ENCODE measurements around the gene CRHR1.
"Not testable (repeated sequence)": the region's sequence is repeated elsewhere in the genome, so short reads cannot be mapped to it uniquely, and the experiment has no call there.

The CRHR1 gene

DNA sequence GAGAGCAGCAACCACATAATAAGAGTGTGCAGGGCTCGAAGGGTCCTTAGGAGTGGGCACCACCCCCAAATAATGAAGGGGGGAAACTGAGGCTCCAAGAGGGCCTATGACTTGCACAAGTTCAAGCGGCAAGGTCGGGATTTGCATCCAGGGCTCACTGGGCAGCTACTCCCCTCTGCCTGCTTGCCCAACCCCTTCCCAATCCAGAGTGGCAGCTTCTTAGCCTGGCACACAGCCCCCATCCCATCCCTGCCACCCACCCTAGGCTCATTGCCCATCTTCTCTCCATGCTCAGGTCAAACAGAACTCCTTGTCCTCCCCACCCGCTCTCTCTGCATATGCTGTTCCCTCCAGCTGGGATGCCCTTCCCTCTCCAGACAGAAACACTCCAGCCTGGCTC, 63.0 kb downstream of the CRHR1 start:
- no peak for DNase-seq

DNA sequence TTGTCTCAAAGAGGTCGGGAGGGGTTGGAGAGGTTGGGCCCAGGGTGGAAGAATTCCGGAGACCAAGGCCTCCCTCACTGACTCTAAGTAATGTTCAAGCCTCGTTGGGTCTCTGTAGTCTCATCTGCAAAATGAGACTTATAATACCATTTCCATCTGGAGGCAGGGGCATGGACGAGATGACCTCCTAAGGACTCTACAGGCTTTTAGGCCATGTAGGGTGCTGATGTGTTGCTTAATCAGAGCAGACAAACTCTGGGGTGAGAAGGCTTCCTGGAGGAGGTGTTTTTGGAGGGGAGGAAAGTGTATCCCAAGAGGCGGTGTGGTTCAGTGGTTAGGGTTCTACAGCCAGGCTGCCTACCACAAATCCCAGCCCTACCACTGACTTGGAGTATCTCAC, 63.6 kb downstream of the CRHR1 start:
- DNase-seq: no peak

DNA sequence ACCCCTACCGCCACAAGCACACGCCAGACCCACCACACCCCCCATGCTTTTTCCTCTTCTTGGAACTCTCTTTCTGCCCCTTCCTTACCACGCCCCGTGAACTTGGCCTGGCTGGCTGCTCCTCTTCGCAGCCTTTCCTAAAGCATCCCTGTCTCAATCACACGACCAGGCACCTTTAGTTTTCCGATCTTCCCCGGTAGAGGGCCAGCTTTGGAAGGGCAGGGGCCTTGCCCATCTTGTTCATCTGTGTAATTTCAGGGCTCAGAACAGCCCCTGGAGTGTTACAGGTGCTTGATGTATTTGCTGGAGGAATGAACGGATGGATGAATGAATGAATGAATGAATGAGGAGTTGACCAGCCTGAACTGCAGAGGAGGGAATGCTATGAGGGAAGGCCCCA, 64.3 kb downstream of the CRHR1 start:
- no peak for DNase-seq

DNA sequence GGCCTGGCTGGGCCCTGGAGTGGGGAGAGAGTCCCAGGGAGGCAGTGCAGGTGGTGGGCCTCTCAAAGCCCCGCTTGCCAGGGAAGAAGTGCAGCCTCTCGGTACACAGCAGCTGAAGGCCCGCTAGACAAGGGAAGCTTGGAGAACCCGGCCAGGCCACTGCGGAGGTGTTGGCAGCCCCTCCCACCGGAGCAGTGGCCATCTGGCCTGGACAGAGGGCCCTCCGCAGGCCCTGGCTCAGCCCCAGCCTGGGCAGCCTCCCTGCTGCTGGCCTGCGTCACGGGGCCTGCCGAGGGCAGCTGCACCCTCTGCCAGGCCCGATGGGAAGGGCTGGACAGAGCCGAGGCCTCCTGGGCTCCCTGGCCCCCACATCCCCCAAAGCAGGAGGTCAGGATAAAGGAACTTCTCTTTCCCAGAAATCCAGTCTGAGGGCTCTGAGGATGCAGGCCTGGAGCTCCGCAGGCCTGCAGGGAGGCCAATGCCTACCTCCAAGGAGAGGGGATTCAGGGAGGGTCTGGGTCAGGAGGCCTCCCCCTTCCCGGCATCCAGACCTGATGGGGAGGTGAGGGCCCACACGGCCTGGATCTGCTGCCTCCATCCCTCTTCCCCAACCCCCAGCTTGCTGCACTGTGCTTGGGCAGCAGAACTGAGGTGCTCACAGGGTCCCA, 64.9 kb downstream of the CRHR1 start:
- no peak for DNase-seq

DNA sequence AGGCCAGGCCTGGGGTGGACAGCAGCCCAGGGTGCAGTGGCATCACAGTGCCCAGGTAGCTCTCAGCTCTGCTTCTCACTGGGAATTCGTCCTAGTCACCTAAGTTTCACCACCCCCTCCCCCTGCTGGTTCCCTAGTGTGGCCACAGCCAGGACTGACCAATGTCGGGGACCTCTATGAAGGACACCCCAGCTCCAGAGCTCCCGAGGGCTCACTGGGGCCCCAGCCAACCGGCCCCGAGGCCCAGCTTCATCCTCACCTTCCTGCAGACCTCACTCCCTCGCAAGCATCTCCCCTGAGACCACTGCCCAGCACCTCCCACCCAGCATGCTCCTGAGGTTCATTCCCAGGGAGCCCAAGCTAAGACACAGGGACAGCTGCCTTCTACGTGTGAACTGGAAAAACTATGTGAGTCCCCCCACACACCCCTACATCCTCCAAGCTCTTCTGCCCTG, 65.4 kb downstream of the CRHR1 start:
- DNase-seq: no peak

DNA sequence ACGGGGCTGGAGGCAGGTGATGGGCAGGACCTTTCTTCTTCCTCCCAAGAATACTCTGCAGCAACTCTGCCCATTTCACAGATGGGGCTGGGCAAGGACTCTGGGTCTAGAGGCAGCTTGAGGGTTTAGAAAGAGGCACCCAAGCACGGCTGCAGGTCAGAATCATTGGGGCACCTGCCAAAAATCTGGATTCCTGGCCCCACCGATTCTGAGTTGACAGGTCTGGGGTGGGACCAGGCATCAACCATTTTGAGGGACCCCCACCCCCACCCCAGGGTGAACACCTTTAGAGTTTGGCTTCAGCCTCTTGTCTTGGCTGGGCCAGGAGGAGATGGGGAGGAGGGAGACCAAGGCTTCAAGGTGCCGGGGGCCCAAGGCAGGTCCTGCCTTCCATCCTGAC, 65.9 kb downstream of the CRHR1 start:
- no peak for DNase-seq

DNA sequence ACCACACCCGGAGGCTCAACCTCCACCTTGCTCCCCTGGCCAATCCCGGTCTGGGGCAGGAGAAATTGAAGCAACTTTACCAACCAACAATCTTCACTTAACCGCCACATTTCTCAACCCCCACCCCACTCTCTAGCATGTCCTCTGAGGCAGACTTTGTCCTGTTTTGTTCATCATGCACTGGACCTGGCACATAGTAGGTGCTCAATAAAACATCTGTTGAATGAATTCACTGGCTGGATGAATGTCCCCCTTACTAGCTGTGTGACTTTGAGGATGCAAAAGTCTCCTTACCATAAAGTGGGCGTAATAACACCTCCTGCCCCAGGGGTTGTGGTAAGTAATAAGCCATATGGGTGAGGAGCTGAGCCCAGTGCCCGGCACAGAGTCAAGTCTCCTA, 66.3 kb downstream of the CRHR1 start:
- DNase-seq: no peak

DNA sequence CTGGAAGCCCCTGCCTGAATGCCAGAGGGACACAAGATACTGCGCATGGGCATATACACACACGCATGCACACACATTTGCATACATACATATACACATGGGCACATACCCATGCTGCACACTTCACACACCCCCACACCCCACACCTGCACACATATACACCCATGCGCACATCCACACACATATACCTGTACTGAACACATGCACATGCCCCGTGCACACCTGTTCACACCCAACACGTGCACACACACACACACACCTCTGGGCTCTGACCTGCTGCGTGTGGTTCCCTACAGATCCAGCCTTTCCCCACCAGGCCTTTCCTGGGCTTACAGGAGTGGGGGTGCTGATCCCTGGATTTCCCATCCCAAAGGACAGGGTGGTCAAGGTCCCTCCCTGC, 66.9 kb downstream of the CRHR1 start:
- no peak for DNase-seq

DNA sequence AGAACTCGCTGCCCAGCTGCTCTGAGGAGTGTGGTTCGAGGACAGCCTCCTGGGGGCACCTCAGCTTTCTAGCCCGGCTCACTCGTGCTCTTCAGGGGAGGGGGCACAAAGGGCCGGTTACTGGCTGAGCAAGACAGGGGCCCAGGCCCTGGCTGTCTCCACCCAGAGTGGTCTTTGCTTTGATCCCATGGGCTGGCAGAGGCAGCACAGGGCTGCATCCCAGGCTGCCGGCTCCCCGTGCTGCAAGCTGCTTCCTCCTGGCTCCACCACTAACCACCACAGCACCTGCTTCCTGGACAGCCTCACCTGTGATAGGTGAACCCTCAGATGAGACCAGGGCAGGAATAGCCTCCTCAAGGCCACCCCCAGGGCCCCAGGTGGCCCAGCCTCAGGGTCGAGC, 67.3 kb downstream of the CRHR1 start:
- DNase-seq: no peak

DNA sequence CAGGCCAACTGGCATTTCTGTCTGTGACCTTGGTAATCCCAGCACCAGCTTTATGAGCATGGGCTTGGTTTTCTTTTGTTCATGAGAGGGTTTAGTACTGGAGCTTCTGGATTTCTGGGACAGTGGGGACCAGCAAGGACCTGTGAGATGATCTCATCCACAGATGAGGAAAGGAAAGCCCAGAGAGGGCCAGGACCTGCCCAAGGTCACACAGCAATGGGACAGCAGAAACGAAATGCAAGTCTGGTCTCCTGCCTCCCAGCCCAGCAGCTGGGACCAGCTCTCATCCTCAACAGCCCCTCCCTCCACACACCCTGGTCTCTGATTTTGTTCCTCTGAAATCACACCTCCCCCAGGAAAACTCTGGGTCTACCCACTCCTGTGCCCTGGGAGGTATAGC, 67.8 kb downstream of the CRHR1 start:
- no peak for DNase-seq

DNA sequence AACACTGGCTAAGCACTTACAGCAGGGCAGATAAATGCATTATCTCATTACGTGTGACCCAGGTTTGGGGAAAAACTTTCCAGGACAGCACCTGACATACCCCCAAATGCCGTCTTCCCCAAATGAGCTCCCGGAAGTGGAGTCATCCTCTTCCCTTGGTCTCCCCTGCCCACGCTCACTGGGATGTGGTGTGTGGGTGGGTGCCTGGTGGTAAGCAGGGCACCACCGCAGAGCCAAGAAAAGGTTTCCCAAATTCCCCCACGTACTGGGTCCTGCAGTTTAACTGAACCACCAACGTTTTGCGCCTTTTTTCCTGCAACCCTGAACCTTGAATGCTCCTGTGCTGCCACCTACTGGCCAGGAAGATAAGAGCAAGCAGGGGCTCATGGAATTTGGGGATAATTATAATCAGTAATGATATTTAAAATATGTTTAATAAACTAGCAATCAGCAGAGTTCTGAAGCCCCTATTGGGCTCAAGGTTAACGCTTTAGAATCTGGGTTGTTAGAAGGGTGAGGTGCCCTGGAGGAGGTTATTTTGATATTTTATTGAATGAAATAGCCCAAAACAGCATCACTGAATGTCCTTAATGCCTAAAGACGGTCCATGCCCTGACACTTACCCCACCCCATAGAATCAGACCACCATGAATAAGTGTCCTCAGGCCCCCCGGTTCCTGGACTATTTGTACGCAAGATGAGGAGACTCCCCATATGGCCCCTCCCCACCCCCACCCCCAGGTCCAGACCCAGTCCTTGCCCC, 68.6 kb downstream of the CRHR1 start:
- DNase-seq: peak; percentile 77

DNA sequence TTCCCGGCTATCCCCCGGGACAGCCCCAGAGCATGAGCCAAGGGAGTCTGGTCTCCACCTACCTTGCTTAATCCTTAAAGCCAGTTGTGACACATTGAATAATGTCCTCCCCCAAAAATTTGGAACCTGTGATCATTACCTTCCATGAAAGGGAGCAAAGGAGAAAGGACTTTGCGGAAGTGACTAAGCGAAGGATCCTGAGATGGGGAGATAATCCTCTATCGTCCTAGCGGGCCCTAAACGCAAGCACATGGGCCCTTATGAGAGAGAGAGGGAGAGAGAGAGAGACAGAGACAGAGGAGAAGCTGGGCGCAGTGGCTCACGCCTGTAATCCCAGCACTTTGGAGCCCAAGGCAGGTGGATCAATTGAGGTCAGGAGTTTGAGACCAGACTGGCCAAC, 70.1 kb downstream of the CRHR1 start:
- DNase-seq: no peak

DNA sequence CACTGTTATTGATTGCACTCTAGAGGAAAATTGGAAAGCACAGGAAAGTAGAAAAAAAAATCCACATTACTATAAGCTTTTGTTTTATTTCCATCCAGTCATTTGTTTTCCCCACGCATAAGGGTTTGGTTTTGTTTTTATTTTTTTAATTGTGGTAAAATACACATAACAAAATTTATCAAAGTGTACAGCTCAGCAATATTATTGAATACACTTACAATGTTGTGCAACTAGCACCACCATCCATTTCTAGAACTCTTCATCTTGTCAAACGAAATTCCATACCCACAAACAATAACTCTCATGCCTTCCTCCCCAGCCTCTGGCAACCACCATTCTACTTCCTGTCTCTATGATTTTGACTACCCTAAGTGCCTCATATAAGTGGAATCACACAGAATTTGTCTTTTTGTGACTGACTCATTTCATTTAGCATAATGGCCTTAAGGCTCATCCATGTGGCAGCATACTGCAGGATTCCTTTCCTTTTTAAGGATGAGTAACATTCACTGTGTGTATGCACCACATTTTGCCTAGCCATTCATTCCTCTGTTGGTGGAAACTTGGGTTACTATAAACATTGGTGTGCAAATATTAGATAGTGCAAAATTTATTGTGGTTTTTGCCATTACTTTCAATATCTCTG, 71.7 kb downstream of the CRHR1 start:
- DNase-seq: no peak

DNA sequence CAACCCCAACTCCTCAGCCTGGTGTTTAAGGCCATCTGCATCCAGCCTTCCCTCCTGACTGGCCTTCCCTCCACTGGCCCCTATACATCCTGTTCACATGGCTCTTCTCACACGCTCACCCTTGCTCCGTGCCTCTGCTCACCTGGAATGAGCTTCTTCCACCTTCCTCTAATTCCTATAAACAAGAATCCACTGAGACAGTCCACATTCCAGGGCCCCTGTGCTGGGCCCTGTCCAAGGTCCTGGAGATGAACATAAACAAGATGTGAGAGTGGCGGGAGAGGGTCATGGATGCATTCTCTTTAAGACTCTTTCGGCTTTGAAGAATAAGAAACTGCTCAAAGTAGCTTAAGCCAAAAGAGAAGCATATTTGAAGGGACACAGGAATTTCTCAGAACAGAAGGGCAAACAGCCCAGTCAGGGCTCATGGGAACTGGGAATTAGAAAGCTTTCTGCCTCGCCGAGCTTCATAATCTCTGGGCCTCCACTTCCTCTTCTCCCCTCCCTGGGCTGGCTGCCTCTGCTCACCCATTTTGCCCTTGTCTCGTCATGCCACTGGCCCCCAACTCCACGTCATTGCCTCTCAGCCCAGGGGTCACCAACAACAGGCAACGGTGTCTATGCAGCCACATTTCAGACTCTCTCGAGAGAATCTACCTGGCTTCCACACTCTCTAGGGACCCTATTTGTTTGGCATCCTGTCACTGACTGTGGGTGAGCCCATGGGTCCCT, 74.0 kb downstream of the CRHR1 start:
- no peak for DNase-seq

DNA sequence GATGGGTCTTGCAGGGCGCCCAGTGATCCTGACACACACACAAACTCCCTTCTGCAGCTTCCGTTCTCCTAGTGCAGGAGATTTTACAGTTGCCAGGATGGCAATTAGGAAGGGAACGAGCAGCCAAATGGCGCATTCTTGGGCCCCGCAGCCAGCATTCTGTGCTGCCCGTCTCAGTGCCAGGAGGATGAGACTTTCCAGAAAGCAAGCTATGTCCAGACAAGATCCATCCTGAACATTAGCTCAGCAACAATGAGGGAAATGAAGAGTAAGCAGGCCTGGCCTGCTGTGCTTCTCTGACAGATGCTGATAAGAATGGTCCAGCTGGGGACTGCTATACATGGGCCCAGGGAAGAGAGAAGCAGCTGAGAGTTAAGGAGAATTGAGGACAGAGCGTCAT, 77.0 kb downstream of the CRHR1 start:
- DNase-seq: no peak

DNA sequence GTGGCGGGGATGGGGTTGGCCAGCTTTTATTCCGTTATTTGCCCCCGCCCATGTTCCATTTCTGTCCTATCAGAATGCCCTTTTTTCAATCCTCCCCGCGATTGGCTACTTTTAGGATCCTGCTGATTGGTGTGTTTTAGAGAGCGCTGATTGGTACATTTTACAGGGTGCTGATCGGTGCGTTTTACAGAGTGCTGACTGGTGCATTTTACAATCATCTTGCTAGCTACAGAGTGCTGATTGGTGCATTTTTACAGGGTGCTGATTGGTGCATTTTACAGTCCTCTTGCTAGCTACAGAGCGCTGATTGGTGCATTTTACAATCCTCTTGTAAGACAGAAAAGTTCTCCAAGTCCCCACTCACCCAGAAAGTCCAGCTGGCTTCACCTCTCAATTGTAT, 78.0 kb downstream of the CRHR1 start:
- not testable (repeated sequence) for DNase-seq

DNA sequence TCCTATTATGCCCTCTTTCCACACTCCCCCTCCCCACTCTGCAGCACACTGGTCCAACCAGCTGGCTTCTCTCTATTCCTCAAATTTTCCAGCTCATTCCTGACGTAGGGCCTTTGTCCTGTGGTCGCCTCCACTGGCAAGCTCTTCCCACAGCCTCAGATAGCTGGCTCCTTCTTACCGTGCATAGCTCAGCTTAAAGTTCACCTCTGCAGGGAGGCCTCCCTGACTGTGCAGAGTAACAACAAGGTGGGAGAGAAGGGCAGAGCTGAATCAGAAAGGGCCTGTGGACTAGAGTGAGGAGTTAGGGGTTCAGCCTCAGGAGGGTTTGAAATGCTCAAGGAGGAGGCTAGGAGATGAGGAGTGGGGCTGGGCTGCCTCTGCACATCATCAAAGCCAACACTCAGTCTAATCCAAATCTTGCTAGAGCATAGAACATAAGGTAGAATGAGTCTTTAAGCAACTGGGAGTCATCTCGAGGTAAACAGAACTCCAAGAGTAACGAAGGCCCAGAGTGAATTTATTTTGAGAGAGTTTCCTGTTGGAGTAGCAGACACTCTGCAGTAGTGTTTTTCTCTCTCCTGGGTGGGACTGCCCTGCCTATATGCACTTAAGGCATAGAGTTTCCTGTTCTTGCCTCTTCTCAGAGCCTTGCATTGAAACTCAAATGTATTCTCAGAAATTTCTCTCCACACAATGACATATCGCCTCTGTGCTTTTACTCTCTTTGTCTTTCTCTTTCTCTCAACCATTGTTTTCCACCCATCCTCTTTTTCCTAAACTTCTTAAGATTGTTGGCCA, 79.9 kb downstream of the CRHR1 start:
- DNase-seq: no peak

DNA sequence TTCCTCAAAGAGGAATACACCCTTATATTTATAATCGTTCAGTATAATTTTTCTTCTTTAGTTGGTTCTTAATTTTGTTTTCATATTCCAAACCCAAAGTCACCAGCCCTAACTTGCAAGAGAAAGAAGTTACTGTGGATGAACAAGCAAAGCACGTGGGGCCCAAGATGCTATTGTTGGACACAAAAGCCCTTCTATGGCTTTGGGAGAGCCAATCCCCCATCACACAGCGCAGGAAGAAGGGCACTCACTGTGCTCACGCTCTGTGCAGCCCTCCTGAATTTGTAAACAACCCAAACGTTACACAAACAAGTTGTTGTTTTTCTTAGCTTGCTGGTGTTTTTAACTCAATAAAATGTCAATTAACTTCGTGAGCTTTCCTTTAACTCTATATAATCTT, 83.1 kb downstream of the CRHR1 start:
- DNase-seq: no peak

DNA sequence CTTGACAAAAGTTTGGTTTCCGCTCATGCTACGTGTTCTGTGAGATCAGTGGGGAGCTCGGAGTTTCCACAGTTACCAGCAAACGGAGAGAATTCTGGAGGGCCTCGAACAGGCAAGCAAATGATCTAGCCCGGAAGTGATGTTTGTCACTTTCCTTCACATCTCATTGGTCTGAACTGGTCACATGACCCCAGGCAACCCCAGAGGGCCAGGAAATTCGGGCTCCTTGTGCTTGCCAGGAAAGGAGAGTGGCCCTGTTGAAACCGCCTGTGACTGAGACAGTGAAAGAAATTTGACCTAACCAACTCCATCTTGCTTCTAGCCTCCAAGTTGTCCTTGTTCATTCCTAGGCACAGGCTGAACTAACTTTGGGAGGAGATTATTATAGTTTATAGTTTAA, 83.6 kb downstream of the CRHR1 start:
- no peak for DNase-seq

DNA sequence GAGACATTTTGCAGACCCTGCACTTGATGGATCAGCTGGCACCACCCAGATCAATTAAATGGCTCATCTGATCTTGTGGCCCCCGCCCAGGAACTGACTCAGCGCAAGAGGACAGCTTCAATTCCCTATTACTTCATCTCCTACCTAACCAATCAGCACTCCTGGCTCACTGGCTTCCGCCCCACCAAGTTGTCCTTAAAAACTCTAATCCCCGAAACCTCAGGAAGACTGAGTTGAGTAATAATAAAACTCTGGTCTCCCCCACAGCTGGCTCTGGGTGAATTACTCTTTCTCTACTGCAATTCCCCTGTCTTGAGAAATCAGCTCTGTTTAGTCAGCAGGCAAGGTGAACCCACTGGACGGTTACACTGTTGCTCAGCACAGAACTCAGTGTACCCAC, 84.2 kb downstream of the CRHR1 start:
- no peak for DNase-seq

DNA sequence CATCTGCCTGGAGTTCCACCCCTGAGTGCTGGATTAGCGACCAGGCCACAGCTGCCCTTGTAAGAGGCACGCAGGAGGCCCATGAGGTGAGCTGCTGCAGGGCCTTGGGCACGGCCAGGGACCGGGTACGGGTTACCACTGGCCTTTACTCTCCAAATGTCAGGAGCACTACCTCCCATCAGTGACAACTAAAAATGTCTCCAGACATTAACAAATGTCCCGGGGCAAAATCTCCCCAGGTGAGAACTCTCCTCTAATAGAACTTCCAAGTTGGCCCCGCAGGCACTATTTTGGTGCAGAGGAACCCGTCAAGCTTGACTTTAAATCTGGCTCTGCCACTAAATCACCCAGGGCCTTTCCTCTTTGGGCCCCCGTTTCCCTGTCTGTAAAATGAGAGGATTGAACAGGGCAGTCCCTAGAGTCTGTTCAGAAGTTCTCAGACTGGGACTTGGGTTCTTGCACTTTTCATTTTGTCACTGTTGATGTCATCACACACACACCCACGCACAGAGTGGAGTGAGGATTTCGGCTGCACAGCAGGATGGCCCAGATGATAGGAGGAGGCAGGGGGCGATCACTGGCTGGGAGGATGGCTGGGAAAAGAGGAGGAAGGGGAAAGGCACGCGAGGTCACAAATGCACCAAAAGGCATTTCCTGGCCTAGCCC, 85.7 kb downstream of the CRHR1 start:
- DNase-seq: peak; percentile 25

DNA sequence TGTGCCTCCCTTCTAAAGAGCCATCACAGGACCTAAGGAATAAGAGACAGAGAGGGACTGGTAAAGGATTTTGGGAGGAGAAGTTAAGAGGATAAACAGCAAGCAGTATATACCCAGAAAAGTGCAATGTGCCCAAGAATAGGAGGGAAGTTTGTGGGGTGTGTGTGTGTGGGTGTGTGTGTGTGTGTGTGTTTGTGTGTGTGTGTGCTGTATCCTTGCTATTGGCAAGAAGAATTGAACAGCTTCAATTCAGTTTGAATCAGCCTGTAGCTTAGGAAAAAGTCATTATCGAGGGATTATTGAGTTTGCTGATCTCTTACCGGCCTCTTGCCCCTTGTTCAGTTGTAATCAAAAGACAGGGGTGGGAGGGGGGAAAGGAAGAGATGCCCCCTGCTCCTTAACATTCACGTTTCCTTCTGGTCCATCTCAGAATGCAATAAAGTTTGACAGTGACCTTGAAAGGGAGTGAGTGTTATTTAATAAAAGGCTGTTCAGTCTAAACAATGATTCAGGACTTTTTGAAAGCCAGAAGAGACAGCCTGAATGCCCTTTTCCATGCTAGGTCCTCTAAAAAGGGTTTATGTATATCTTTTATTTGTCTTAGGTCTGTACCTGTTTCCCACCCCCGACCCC, 86.3 kb downstream of the CRHR1 start:
- no peak for DNase-seq

All from activated CD4-positive, alpha-beta T cell treated with anti-CD3 and anti-CD28 coated beads for 48 hours (primary cell).